ENCODE results near the gene MED15.
"Not testable (repeated sequence)": the region's sequence is repeated elsewhere in the genome, so short reads cannot be mapped to it uniquely, and the experiment has no call there.

The MED15 gene

DNA sequence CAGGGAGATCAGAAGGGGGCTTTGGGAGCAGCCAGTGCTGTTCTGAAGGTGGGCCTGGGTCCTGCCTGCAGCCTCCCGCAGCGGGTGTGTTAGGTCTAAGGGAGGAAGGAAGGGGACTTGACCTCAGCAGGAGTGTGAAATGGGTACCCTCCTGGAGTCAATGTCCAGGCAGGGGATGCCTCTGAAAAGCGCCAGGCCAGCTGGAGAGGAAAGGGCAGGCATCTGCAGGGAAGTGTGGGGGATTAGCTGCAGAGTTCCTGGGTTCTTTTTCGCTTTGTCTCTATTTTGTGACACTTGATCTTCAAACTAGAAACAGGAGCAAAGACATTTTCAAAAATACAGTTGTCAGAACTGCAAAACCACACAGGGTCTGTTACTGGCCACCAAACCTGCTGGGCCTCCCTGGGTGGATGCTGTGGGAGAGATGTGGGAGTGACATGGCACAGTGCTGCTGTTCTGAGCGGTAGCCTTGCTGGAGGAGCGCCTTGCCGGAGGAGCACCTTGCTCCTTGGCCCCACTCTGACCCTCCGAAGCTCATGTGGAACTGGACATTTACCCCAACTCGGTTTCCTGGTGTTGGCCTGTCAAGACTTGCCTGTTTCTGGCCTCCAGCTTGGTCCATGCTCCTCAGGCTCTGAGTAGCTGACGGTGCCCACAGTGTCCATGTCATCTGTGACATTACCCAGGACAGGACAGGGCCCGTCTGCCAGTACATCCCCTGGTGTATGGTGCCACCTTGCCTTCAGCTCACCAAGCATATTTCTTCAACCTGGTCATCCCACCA, 25.9 kb downstream of the MED15 start:
- no peak for DNase-seq

DNA sequence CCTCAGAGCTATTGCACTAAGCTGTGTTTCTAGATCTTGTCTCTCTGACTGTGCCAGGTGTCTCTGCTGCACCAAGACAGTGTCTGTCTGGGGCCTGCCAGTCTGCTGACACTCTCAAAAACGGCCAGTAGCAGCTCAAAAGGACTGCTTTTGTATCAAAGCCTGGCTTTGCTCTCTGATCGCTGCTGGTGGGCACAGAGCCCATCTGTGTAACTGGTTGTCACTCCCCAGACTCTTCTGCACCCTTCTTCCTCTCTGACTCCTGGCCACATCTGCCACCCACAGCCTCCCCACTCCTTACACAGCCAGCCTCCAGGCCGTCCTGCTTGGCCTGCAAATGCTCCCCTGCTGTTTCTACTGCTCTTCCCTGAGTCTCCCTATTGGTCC, 26.5 kb downstream of the MED15 start:
- DNase-seq: no peak

- DNase-seq: no peak
These were observed 29.3 kb downstream of the MED15 start for GRCh38 chr22:20536590-20537324.

DNA sequence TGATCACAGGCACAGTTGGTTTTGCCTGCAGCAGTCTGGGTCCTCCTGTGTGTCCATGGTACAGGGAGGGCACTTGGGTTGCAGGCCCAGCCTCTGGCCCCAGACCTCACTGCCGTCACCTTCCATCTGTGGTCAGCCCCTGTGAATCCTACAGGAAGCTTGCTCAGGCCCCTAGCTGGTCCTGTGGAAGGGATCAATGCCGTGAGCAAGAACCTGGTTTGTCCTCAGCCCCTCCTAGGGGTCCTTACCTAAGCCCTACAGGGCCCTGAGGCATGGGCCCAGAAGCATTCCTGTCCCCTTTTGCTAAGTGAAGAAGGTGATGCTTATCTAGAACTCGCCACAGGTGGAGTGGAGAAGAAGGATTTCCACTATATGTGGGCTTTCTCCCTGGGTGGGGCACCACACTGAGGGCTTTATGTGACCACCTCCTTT, 29.9 kb downstream of the MED15 start:
- DNase-seq: no peak

- DNase-seq: no peak
These were observed 30.6 kb downstream of the MED15 start for GRCh38 chr22:20537983-20538382.

- not testable (repeated sequence) for DNase-seq
These were observed 31.5 kb downstream of the MED15 start for GRCh38 chr22:20538875-20539274.

DNA sequence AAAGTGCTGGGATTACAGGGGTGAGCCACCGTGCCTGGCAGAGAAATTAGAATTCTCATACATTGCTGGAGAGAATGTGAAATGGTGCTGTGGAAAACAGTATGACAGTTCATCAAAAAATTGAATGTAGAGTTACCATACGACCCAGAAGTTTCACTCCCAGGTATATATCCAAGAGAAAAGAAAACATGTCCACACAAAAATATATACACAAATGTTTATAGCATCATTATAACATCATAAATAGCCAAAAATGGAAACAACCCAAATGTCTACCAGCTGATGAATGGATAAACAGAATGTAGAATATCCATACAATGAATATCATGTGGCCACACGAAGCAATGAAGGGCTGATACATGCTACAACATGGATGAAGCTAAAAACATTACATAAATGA, 34.6 kb downstream of the MED15 start:
- DNase-seq: no peak

DNA sequence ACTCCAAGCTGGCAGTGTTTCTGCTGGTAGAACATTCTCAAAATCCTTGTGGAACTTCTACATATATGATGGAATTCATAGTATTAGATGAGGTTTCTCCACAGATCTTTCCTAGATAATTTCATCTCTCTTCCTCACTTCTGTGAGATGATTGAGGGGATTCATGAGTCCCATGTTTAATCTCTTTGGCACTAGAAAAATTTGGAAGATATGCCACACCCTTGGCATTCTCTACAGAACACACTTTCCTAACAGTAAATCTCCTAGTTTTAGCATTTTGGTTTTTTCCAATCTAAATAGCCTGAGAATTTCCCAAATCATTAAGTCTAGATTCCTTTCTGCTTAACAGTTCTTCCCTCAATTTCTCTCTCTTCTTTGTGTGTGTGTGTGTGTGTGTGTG, 35.3 kb downstream of the MED15 start:
- no peak for DNase-seq

DNA sequence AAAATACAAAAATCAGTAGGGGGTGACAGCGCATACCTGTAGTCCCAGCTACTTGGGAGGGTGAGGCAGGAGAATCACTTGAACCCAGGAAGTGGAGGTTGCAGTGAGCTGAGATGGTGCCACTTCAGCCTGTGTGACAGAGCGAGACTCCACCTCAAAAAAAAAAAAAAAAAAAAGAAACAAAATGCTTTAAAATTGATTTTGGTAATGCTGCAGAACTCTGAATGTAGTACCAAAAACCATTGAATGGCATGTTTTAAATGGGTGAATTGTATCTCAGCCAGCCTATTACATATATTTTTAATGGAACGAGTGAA, 37.9 kb downstream of the MED15 start:
- DNase-seq: not testable (repeated sequence)

- no peak for DNase-seq
These were observed 38.5 kb downstream of the MED15 start for GRCh38 chr22:20545681-20546521.

DNA sequence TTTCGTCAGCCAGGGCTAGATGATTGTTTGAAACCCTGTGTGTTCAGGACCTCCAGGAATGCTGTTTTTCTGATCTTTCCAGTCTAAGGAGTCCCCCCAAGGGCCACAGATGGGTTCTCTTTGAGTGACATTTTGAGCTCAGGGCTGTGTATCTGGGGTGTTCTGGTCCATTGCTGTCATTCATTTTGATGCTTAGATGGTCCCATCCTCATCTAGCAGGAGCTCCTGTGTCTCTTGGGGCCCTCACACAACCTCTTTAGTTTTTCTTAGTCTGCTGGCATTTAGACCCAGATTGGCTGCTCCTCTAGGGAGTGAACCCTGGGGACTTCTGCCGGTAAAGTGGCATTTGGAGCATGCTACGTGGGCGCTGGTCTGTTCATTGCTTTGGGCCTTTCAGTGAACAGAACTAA, 39.1 kb downstream of the MED15 start:
- DNase-seq: no peak

DNA sequence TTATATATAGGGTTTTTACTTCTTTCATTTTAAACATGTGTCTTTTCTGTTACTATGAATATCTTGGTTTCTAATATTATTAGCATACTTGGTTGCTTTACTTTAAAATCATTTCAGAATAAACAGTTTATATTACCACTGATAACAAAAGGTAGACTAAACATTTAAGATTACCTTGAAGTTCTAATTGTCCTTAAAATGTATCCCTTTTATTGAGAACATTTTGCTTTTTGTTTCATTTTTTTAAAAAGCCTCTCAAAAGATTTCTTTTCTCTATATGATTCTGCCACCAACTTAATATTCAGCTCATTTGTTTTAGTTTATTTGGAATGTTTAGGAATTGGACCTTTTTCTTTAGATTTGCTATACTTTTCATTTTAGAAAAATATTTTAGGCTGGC, 39.6 kb downstream of the MED15 start:
- DNase-seq: no peak

DNA sequence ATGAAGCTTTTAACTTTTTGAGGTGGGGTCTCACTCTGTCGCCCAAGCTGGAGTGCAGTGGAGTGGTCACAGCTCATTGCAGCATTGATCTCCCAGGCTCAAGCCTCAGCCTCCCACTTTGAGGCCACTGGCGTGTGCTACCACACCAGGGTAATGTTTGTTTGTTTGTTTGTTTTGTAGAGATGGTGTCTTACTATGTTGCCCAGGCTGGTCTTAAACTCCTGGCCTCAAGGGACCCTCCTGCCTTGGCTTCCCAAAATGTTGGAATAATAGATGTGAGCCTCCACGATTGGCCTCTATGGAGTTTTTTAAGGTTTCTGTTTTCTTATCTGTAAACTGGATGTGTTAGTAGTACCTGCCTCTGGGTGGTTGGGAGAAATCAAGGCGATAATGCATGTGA, 41.4 kb downstream of the MED15 start:
- DNase-seq: no peak

- DNase-seq: peak; percentile 38 to 46
These were observed 41.9 kb downstream of the MED15 start for GRCh38 chr22:20549232-20549841.

DNA sequence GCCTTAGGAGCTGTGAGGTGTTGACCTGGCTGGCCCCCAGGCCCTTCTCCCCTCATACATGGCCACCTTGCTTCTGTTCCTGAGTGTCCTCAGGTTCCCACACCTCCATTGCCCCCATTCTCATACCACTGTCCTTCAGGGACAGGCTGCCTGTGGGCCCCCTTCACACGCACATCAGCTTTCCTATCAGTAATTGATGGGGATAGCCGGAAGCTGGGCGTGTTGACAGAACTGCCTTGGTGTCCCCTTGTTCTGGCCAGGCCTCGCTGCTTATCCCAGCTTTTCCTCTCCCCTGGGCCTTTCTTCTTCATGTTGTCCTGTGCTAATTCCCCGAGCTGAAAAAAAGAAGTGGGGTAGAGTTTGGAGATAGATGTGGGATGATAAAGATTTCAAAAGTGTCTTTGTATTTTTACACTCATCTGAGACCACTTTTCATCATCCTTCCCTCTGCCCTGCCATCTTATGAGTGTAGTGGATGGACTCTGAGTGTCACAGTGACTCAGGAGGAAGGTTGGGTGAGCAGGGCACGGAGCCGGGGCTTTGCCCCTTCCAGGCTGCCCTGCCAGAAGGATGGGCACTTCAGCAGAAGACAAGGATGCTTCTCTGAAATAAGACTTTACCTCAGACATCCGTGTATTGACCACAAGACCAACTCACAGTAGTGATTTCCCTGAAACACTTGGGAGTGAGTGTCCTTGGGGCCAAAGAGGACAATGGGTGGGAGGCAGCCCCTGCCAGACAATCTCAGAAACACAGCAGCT, 42.8 kb downstream of the MED15 start:
- DNase-seq: no peak

DNA sequence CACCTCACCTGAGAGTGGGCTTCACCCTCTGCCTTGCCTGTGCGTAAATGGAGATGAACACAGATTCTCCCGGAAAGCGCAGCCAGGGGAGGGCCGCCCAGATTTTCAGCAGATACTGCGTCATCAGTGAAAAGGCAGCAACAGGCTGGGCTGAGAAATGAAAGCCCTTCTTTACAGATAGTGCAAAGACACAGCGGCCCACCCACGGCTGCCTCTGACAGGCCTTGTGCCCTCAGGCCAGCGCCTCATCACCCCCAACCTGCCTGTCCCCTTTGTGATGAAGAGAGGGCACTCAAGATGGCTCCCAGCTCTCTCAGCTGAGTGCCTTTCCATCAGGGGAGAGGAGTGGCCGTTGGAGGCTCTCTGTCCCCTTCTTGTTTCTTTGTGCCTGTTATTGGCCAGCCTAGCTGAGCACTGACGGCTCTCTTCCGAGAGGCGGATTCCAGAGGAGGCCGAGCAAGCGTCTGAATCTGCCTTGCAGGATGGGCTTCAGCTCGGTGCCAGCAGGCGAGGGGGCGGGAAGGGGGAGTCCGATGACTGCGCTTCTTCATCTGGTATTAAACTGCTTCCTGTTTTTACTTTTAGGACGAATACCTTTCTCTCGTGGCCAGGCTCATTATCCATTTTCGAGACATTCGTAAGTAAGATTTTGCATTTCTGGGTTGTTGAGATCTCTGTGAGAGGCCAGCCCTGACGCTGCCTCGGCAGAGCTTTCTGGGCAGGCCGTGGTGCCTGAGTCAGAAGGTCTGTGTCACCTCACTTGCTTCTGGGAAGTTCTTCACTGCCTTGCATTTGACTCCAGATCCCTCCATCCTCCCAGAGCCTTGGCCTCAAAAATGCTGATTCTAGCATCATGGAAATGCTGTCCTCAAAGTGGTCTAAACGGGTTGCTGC, 43.7 kb downstream of the MED15 start:
- DNase-seq: peak; percentile 45 to 58

DNA sequence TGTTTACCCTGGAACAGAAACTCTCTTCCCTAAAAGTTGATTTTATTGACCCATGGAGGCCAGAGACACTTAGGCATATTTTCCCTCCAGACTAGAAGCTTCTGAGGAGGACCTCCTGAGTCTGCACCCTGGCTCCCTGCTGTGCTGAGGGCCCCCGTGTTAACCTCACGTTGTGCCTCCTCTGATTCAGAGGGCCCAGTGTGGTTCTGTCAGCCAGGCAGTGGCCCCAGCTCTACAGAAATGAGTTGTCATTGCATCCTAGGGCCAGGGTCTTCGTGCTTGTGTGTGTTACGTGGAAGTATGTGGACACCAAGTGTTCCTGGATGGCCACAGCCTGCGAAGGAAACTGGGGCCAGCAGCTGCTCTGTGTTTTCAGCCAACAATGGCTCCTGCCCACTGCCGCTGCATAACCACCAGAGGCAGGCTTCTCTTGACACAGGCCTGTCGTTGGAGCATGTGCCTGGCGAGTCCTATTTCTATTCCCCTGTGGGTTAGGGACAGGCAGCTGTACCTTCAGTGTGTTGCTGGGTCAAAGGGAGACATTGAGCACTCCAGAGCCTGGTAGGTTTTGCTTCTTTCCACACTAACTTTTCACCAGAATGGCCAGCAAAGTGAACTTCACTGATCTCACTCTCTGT, 44.5 kb downstream of the MED15 start:
- peak in 1 of 2 donors; percentile 32 for DNase-seq

DNA sequence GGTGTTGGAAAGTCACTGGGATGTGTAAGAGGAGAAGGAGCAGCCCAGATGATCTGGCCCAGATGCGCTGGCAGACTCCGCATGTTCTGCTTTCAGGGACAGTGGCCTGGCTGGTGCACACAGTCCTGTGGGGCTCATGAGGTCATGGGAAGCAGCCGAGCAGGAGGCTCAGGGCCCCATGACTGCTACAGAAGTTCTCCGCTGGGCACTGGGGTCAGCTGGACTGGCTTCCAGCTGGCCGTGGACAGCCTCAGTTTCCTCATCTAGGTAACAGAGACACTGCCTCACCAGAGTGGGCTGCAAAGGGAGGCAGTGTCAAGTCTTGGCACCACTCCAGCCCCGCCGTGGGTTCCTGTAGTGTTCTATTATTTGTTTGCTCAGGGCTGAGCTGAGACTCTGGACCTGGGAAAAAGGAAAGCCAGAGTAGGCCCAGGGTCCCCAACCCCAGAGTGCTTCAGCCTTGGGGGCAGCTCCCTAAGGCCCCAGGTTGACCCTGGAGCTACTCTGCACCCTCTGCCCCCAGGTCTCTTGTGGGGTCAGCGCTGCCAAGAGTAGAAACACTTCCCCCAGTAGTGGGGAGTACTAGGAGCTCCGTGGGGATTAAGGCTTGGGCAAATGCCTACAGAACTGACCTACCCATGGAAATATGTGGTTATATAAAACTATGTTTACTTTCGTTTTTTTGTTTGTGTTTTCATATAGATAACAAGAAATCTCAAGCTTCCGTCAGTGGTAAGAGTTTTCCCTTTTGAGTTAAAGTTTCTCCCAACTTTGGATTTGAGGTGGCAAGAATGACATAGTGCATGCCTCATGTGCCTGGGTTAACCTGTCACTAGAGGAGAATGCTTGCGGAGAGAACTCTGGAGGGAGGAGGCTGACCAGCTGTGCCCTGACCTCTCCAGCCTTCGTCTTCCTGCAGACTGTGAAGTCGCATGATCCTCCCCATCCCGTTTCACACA, 45.3 kb downstream of the MED15 start:
- no peak for DNase-seq

- DNase-seq: no peak
These were observed 46.7 kb downstream of the MED15 start for GRCh38 chr22:20553947-20554741.
